GM12873 (cell line): ENCODE data around the gene H2AZ2.

Experiments used
- TF ChIP-seq, protein P1 (sequence below): IDR thresholded peaks from 2 replicates; pipeline ENCODE4 v1.5.1; 2012; ENCODE audit warnings: low read depth, mild to moderate bottlenecking, moderate library complexity, low read length, control low read depth; ENCODE audit not compliant: insufficient read depth; ENCODE audit errors: missing control alignments

H2AZ2 gene

DNA sequence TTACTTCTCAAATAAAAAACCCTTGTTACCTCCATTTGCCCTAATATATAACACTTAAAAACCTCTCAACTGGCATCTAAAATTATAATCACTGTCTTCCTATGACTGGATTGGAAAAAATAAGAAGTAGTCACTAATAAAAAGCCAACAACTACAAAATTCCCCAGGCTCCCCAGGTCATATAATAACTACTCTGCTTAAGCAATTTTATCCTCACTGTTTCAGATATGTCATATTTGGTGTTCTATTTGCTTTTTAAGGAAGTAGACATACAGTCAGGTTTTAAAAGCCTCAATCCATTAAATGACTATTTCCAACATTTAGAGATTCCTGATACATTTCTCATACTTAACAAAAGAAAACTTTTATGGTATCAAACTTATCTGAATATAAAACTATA is 2.4 kb downstream of the H2AZ2 start:
- TF ChIP-seq, protein P1, sequence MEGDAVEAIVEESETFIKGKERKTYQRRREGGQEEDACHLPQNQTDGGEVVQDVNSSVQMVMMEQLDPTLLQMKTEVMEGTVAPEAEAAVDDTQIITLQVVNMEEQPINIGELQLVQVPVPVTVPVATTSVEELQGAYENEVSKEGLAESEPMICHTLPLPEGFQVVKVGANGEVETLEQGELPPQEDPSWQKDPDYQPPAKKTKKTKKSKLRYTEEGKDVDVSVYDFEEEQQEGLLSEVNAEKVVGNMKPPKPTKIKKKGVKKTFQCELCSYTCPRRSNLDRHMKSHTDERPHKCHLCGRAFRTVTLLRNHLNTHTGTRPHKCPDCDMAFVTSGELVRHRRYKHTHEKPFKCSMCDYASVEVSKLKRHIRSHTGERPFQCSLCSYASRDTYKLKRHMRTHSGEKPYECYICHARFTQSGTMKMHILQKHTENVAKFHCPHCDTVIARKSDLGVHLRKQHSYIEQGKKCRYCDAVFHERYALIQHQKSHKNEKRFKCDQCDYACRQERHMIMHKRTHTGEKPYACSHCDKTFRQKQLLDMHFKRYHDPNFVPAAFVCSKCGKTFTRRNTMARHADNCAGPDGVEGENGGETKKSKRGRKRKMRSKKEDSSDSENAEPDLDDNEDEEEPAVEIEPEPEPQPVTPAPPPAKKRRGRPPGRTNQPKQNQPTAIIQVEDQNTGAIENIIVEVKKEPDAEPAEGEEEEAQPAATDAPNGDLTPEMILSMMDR = no peak

DNA sequence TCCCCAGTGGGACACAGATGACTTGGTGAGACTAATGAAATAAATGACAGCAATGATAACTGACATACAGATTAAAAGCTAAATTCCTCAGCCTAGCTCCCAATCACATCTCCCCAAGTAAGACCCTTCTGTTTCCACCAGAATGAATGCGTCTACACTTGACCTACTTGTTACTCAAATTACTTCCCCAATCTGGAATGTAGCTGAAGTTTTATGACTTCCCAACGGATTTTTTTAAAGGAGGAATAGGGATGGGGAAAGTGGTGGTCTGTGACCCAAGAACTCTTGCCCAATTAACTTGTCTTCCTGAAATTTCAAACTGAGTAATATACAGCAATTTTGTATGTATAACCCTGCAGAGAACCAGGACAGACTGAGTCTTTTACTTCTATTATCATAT is 9.1 kb downstream of the H2AZ2 start:
- TF ChIP-seq, protein P1 = no peak

DNA sequence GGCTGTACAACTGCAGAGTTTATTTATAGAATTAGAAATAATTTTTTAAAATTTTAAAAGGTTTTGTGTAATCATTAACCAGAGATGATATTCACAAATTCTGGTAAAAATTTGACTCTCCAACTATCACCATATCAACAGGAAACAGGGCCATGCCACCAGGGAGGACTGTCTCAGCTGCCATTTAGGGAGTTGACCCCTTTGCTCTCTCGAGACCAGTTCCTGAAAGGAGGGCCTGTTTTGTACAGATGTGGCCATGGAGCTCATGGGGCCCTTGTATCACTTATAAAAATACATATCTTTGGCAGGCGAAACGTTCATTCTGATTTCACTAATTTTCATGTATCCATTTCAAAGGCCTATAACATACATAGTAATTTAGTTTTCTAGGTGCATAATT is 20.3 kb downstream of the H2AZ2 start:
- TF ChIP-seq, protein P1 = no peak

DNA sequence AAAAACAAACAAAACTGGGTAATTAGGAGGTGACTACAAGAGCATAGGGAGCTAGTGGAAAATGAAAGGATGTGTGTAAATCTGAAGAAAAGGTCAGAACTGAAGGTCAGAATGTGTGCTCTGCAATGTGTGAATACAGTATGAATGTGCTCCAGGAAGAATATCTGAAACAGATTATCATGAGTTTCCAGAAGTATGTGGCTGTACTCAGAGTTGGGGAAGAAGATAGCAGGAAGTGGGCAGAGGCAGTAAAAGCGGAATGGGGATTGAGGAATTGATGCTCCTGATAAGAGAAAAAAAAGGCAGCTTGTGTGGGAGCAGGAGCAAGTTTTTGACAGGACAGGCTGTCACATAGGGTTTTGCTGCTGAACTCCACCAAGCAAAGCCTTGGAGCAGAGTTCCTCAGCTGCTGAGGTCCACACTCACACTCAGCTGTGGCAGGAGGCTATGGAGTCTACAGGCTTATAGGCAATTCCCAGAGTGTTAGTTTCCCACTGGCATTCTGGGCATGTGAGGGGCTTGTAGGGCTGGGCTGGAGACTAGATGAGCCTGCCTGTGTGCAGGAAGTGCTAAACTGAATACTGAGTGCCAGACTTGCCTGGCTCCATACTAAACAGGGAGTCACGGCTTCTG is 22.9 kb downstream of the H2AZ2 start:
- TF ChIP-seq, protein P1 = no peak

DNA sequence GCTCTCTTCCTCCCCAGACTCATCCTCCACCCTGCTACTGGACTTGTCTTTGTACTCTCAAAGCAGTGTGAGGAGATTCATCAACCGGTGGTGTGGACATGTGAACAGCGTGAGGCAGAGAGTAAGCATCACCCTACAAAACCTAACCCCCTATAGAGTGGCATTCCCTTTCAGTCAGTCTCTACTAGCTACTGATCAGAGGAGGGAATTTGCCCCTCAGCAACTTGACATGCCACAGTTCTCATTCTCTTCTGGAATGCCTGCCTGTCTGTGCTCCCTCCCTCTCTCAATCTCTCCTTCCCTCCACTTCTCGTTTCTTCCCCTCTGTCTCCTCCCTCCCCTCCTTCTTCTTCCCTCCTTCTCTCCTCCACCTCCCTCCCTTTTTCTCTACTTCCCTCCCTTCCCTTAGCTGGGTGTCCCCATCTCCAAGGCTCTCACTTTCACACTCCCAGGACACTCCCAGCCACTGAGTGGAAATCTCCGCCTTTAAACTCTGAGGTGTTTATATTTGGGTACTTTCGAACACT is 24.6 kb downstream of the H2AZ2 start:
- TF ChIP-seq, protein P1 = no peak

DNA sequence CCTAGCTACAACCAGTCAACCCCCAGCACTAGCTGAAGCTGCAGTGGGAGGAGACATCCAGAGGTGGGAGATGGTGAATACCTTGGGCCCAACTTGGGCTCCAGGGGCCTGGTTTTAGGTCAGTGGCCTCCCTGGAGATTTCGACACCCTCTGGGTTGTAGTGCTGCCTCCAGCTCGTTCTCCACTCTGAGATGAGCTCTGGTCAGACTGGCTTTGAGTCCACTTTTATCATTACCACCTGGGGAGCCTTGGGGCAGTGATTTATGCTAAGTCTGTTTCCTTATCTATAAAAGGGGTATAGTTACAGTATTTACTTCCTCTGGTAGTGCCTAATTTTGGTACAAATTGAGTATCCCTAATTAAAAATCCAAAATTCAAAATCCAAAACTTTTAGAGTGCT is 28.6 kb downstream of the H2AZ2 start:
- TF ChIP-seq, protein P1 = no peak

DNA sequence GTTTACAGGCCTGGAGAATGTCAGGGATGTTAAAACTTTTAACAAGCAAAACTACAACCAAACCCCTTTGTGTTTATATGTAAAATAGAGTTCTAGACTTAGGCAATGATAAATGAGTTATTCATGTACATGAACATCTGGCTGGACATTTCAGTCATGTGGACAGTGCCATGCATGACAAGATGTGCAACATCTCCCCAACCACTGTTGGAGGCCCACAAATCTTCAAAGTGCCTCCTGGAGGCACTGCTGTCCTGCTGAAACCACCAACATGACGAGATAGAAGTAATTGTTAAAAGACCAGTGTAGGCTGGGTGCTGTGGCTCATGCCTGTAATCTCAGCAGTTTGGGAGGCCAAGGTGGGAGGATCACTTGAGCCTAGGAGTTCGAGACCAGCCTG is 33.0 kb downstream of the H2AZ2 start:
- TF ChIP-seq, protein P1 = no peak
